Upper lobe of left lung (tissue), 6 donors: ENCODE measurements around the gene BMERB1. TPM values are rescaled to one million over a fixed set of nuclear protein-coding genes. Genes with fewer than 3 reads are reported as not detected.

Source experiments
- ATAC-seq, 2 donors: fragments of 200-7000 bp; cut with Tn5 transposase; one replicate each; pipeline ENCODE4 v1.9.1; 2022; ENCODE audit warnings: mild to moderate bottlenecking in 2 of 2, moderate library complexity in 2 of 2; ENCODE audit not compliant: low FRiP score in 2 of 2
- DNase-seq, 2 donors: peaks; one replicate each; pipeline ENCODE4 v3.0.0-alpha.2; 2019 to 2020
- H3K27ac ChIP-seq, 4 donors: fragments of 200-600 bp; sonication (generic); one replicate each; pipeline ENCODE4 v1.5.1; 2016 to 2019
- H3K27me3 ChIP-seq, 4 donors: fragments of 200-600 bp; sonication (generic); one replicate each; pipeline ENCODE4 v1.5.1; 2017 to 2019
- H3K36me3 ChIP-seq, 4 donors: fragments of 200-600 bp; sonication (generic); one replicate each; pipeline ENCODE4 v1.5.1; 2016 to 2019
- H3K4me1 ChIP-seq, 4 donors: fragments of 200-600 bp; sonication (generic); one replicate each; pipeline ENCODE4 v1.5.1; 2018 to 2019
- H3K4me3 ChIP-seq, 4 donors: fragments of 200-600 bp; sonication (generic); one replicate each; pipeline ENCODE4 v1.5.1; 2017 to 2019; ENCODE audit warnings: mild to moderate bottlenecking in 2 of 4, moderate library complexity in 1 of 4
- H3K9me3 ChIP-seq, 4 donors: fragments of 200-600 bp; sonication (generic); one replicate each; pipeline ENCODE4 v1.5.1; 2018 to 2019
- CTCF ChIP-seq, 6 experiments: fragments of 450-650 bp in 4 of 6; fragments of 200-600 bp in 2 of 6; sonication (generic) in 2 of 6; IDR thresholded peaks; one replicate each; pipeline ENCODE4 v1.5.1; 2016 to 2019; ENCODE audit warnings: antibody characterized with exemption in 6 of 6
- EP300 ChIP-seq, 4 donors: sonication (generic); formaldehyde crosslinking; IDR thresholded peaks; one replicate each; pipeline ENCODE4 v1.5.1; 2017; ENCODE audit warnings: antibody characterized with exemption in 4 of 4, control low read depth in 2 of 4
- POLR2A ChIP-seq, 4 donors: fragments of 450-650 bp; IDR thresholded peaks; one replicate each; pipeline ENCODE4 v1.5.1; 2016 to 2017; ENCODE audit warnings: antibody characterized with exemption in 4 of 4, mild to moderate bottlenecking in 2 of 4
- POLR2AphosphoS5 ChIP-seq, 2 donors: sonication (generic); formaldehyde crosslinking; IDR thresholded peaks; one replicate each; pipeline ENCODE4 v1.5.1; 2017; ENCODE audit warnings: antibody characterized with exemption in 2 of 2
- WGBS, 2 donors: methylation state at CpG; one replicate each; pipeline ENCODE4 v1.1.5; 2017 to 2018; 5-methylcytosine and 5-hydroxymethylcytosine counted together
- total RNA-seq, 6 donors: library from RNA; depleted of rRNA in 4 of 6; stranded (reverse); fragments of >200 nt in 4 of 6; gene quantifications; one replicate each; pipeline versions ENCODE4 v1.1.0 to v1.2.1, GENCODE V29; 2016 to 2021
- donor health status: DM: no; HTN: no; CAD: no; lungs with moderate emphysema.
- donor health status: DM: no; HTN: yes; CAD: no; lungs with severe emphysema.

The BMERB1 gene
- total RNA-seq, 6 donors from 2014 or later, result 5.2 to 27.6 (median 16.1) TPM

GRCh38 chr16:15511759-15512487 lies 77.5 kb downstream of the BMERB1 start:
- Histone ChIP-seq H3K36me3 (no peaks in the 10 kb centered on the region), H3K4me3 (no peak overlapping the region), H3K27ac (no peak overlapping the region), H3K9me3 (no peaks in the 10 kb centered on the region), H3K4me1 (peaks cover 0 to 4% (median 2%) of the 10 kb centered on the region in 4 donors), H3K27me3 (no peaks in the 10 kb centered on the region)
- WGBS, 2 donors, result 94 to 95% methylated on average over 11 of the region's 11 CpGs
- DNase-seq, result no peak
- TF ChIP-seq EP300 (IDR thresholded peaks at IDR 0.05) (no peak), POLR2A (IDR thresholded peaks at IDR 0.05) (no peak), POLR2AphosphoS5 (IDR thresholded peaks at IDR 0.05) (no peak), CTCF (IDR thresholded peaks at IDR 0.05) (no peak)
- no peak for ATAC-seq

DNA sequence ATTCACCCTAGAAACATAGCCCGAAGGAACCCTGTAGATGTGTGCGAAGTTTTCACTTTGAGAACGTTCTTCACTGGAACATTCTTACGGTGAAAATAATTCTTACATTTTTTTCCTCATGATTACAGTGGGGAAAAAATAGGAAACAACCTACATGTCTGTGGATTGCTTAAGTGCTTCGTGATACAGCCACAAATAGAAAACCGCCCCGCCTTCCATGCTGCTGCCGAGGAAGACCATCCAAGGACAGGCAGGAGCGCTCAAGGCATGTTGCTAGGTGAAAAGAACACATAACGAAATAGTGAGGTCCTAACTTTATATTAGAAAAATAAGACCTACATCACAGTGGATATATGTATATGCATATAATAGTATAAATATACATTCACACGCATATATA lies 78.8 kb downstream of the BMERB1 start:
- H3K36me3 ChIP-seq, result no peaks in the 10 kb centered on the region
- DNase-seq (no peak), ATAC-seq (no peak)
- no peak overlapping the region for H3K4me3 ChIP-seq
- no peaks in the 10 kb centered on the region for H3K9me3 ChIP-seq
- H3K27me3 ChIP-seq, result no peaks in the 10 kb centered on the region
- 88 to 94% methylated on average over 11 of the region's 11 CpGs for WGBS, 2 donors
- no peak overlapping the region for H3K27ac ChIP-seq
- TF ChIP-seq EP300 (IDR thresholded peaks at IDR 0.05) (no peak), CTCF (IDR thresholded peaks at IDR 0.05) (no peak), POLR2A (IDR thresholded peaks at IDR 0.05) (no peak), POLR2AphosphoS5 (IDR thresholded peaks at IDR 0.05) (no peak)
- peaks cover 0 to 6% (median 2%) of the 10 kb centered on the region in 4 donors for H3K4me1 ChIP-seq

- no peaks in the 10 kb centered on the region for H3K9me3 ChIP-seq
- peaks cover 18 to 26% (median 22%) of the 10 kb centered on the region in 4 donors for H3K4me1 ChIP-seq
- no peak overlapping the region for H3K4me3 ChIP-seq
- no peaks in the 10 kb centered on the region for H3K36me3 ChIP-seq
- no peak for DNase-seq
- no peak overlapping the region for H3K27ac ChIP-seq
- no peak for TF ChIP-seq POLR2AphosphoS5 (IDR thresholded peaks at IDR 0.05)
- no peak for TF ChIP-seq CTCF (IDR thresholded peaks at IDR 0.05)
- TF ChIP-seq EP300 (IDR thresholded peaks at IDR 0.05), result no peak
- TF ChIP-seq POLR2A (IDR thresholded peaks at IDR 0.05), result no peak
- no peaks in the 10 kb centered on the region for H3K27me3 ChIP-seq
- ATAC-seq, result no peak
- WGBS, 2 donors, result 96 to 97% methylated on average over 4 of the region's 4 CpGs
These were observed 81.6 kb downstream of the BMERB1 start for GRCh38 chr16:15515992-15516391.

DNA sequence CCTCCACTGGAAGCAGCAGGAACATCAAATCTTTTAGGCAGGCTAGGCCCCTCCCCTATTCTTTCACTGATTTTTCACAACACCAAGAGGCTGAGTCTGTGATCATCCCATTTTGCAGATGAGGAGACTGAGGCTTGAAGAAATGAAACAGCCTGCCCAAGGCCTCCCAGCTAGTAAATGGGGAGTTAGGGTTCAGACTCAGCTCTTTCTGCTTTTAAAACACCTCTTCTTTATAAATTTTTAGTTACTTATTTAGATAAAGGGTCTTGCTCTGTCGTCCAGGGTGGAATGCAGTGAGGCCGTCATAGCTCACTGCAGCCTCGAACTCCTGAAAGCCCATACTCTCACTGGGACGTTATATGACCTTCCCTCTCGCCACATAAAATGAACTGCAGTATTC lies 82.2 kb downstream of the BMERB1 start:
- H3K36me3 ChIP-seq, result no peaks in the 10 kb centered on the region
- H3K4me3 ChIP-seq, result no peak overlapping the region
- peaks cover 23 to 32% (median 28%) of the 10 kb centered on the region in 4 donors for H3K4me1 ChIP-seq
- ATAC-seq (no peak), DNase-seq (no peak)
- H3K27me3 ChIP-seq, result no peaks in the 10 kb centered on the region
- H3K27ac ChIP-seq, result no peak overlapping the region
- WGBS, 2 donors, result 95 to 96% methylated on average over 5 of the region's 5 CpGs
- TF ChIP-seq EP300 (IDR thresholded peaks at IDR 0.05) (no peak), CTCF (IDR thresholded peaks at IDR 0.05) (no peak), POLR2A (IDR thresholded peaks at IDR 0.05) (no peak), POLR2AphosphoS5 (IDR thresholded peaks at IDR 0.05) (no peak)
- no peaks in the 10 kb centered on the region for H3K9me3 ChIP-seq
